HCT116 (cell line): ENCODE measurements around the gene SPG7.

ENCODE experiments used
- ATF3 ChIP-seq: IDR thresholded peaks from 2 replicates; pipeline ENCODE4 v1.6.1; 2012
- EGR1 ChIP-seq: IDR thresholded peaks from 2 replicates; pipeline ENCODE4 v1.6.1; 2012; ENCODE audit warnings: low read depth
- EZH2 ChIP-seq: fragments of 200-600 bp; sonication (generic); IDR thresholded peaks from 2 replicates; pipeline ENCODE4 v1.6.1; 2017; ENCODE audit warnings: antibody characterized with exemption, mixed run types
- EZH2phosphoT487 ChIP-seq: fragments of 200-600 bp; IDR thresholded peaks from 2 replicates; pipeline ENCODE4 v1.6.1; 2018; ENCODE audit warnings: antibody characterized with exemption, borderline replicate concordance
- MAX ChIP-seq: IDR thresholded peaks from 2 replicates; pipeline ENCODE4 v1.6.1; 2012
- POLR2A ChIP-seq: IDR thresholded peaks from 2 replicates; pipeline ENCODE4 v1.7.0; 2011; ENCODE audit warnings: borderline replicate concordance; ENCODE audit not compliant: insufficient read depth, insufficient read length; ENCODE audit errors: extremely low read depth
- POLR2AphosphoS5 ChIP-seq: IDR thresholded peaks from 2 replicates; pipeline ENCODE4 v1.6.1; 2011; ENCODE audit warnings: mild to moderate bottlenecking, low read depth, low read length, moderate library complexity
- RAD21 ChIP-seq: IDR thresholded peaks from 2 replicates; pipeline ENCODE4 v1.6.1; 2012; ENCODE audit warnings: low read depth, mild to moderate bottlenecking
- REST ChIP-seq: IDR thresholded peaks from 2 replicates; pipeline ENCODE4 v1.6.1; 2012; ENCODE audit warnings: low read depth
- SIN3A ChIP-seq: IDR thresholded peaks from 2 replicates; pipeline ENCODE4 v1.6.1; 2012; ENCODE audit warnings: low read depth
- YY1 ChIP-seq: IDR thresholded peaks from 2 replicates; pipeline ENCODE4 v1.6.1; 2011; ENCODE audit warnings: low read length, low read depth, moderate library complexity, mild to moderate bottlenecking; ENCODE audit not compliant: insufficient replicate concordance; ENCODE audit errors: extremely low read depth
- ZNF274 ChIP-seq: fragments of 200-500 bp; sonication (Bioruptor generic); IDR thresholded peaks from 2 replicates; pipeline ENCODE4 v1.6.1; 2014; ENCODE audit warnings: mild to moderate bottlenecking, low read depth, low read length, inconsistent platforms
- TF ChIP-seq, protein P1 (sequence below), 3 experiments: fragments of 200-600 bp in 1 of 3; sonication (generic) in 1 of 3; IDR thresholded peaks in 2 of 3; conservative IDR thresholded peaks in 1 of 3; 2 replicates each; pipeline ENCODE4 v1.5.1; 2012 to 2017; ENCODE audit warnings: low read depth in 2 of 3, low read length in 2 of 3, antibody characterized with exemption in 1 of 3, borderline replicate concordance in 1 of 3, control low read depth in 1 of 3, mild to moderate bottlenecking in 1 of 3, mixed read lengths in 1 of 3, mixed run types in 1 of 3, moderate library complexity in 1 of 3; ENCODE audit not compliant: insufficient read depth in 1 of 3

DNA sequence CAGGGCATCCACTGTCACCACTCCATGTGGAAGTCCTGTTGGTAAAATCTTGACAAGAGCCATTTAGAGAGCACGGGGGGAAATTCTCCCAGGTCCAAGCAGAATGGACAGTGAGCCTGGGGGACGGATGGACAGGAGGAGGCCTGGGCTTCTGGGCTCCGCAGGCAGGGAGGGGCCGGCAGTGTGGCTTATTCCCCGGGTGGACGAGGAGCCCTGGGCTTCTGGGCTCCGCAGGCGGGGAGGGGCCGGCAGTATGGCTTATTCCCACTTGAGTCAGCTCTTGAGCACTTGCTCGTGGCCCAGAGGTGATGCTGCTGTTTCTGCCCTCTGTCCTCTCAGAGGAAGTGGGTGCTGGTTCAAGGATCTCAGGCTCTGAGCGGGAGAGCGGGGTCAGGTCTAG is 30.1 kb downstream of the SPG7 start:
- no peak for TF ChIP-seq EZH2phosphoT487
- TF ChIP-seq, protein P1, sequence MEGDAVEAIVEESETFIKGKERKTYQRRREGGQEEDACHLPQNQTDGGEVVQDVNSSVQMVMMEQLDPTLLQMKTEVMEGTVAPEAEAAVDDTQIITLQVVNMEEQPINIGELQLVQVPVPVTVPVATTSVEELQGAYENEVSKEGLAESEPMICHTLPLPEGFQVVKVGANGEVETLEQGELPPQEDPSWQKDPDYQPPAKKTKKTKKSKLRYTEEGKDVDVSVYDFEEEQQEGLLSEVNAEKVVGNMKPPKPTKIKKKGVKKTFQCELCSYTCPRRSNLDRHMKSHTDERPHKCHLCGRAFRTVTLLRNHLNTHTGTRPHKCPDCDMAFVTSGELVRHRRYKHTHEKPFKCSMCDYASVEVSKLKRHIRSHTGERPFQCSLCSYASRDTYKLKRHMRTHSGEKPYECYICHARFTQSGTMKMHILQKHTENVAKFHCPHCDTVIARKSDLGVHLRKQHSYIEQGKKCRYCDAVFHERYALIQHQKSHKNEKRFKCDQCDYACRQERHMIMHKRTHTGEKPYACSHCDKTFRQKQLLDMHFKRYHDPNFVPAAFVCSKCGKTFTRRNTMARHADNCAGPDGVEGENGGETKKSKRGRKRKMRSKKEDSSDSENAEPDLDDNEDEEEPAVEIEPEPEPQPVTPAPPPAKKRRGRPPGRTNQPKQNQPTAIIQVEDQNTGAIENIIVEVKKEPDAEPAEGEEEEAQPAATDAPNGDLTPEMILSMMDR (IDR thresholded peaks at IDR 0.05 in 2 of 3, conservative IDR thresholded peaks at IDR 0.05 in 1 of 3; ENCODE audit: borderline replicate concordance in 1 of 3, insufficient read depth in 1 of 3, low read depth in 2 of 3, low read length in 2 of 3): no peak
- no peak for TF ChIP-seq ATF3
- no peak for TF ChIP-seq MAX
- no peak for TF ChIP-seq POLR2AphosphoS5
- TF ChIP-seq EGR1: no peak
- TF ChIP-seq REST: no peak
- no peak for TF ChIP-seq RAD21
- TF ChIP-seq EZH2: no peak
- TF ChIP-seq YY1: no peak
- TF ChIP-seq POLR2A: no peak
- no peak for TF ChIP-seq ZNF274
- TF ChIP-seq SIN3A: no peak
